K562 (cell line): ENCODE data around the gene SLC23A2.

Experiments used
- ATF2 ChIP-seq: sonication (generic); formaldehyde crosslinking; IDR thresholded peaks from 2 replicates; pipeline ENCODE4 v1.8.1; 2022; ENCODE audit warnings: missing genetic modification reagents
- CTCF ChIP-seq, 3 experiments: IDR thresholded peaks in 2 of 3; conservative IDR thresholded peaks in 1 of 3; 2 replicates each; pipeline ENCODE4 v1.5.1; 2011 to 2012; ENCODE audit warnings: low read length in 3 of 3, mild to moderate bottlenecking in 3 of 3, control low read depth in 2 of 3, improper control_type of control experiment in 1 of 3, inconsistent platforms in 1 of 3, low read depth in 1 of 3, mixed read lengths in 1 of 3, moderate library complexity in 1 of 3; ENCODE audit not compliant: insufficient read depth in 2 of 3
- HDAC2 ChIP-seq: fragments of 450-650 bp; IDR thresholded peaks from 2 replicates; pipeline ENCODE4 v1.6.1; 2016; ENCODE audit warnings: mild to moderate bottlenecking
- KLF1 ChIP-seq: fragments of 450-650 bp; IDR thresholded peaks from 2 replicates; pipeline ENCODE4 v1.6.1; 2016; ENCODE audit warnings: missing genetic modification characterization, missing compliant biosample characterization
- MAFK ChIP-seq: IDR thresholded peaks from 2 replicates; pipeline ENCODE4 v1.6.1; 2011; ENCODE audit warnings: low read length, improper control_type of control experiment
- NR1H2 ChIP-seq: sonication (generic); formaldehyde crosslinking; IDR thresholded peaks from 2 replicates; pipeline ENCODE4 v1.4.0; 2020; ENCODE audit warnings: mild to moderate bottlenecking, missing genetic modification reagents
- SOX6 ChIP-seq: fragments of 450-650 bp; IDR thresholded peaks from 2 replicates; pipeline ENCODE4 v1.6.1; 2014; ENCODE audit warnings: mild to moderate bottlenecking
- ZKSCAN8 ChIP-seq: fragments of 200-800 bp; sonication (Bioruptor generic); IDR thresholded peaks from 2 replicates; pipeline ENCODE4 v1.6.1; 2016; ENCODE audit warnings: missing genetic modification characterization, missing compliant biosample characterization
- ZNF134 ChIP-seq: fragments of 250-450 bp; sonication (Bioruptor Pico); conservative IDR thresholded peaks from 2 replicates; pipeline ENCODE4 v1.4.0; 2020
- ZNF24 ChIP-seq: fragments of 450-650 bp; IDR thresholded peaks from 2 replicates; pipeline ENCODE4 v1.6.1; 2016

GRCh38 chr20:4997222-4997621 lies 4.1 kb downstream of the SLC23A2 start:
- no peak for TF ChIP-seq ATF2
- TF ChIP-seq ZNF24 = no peak
- no peak for TF ChIP-seq NR1H2 (CRISPR knock-in tag)
- TF ChIP-seq CTCF (IDR thresholded peaks at IDR 0.05 in 2 of 3, conservative IDR thresholded peaks at IDR 0.05 in 1 of 3; ENCODE audit: insufficient read depth in 2 of 3, low read depth in 1 of 3, low read length in 3 of 3) = no peak
- no peak for TF ChIP-seq ZKSCAN8 (CRISPR knock-in tag)
- TF ChIP-seq KLF1 (tag) = no peak
- no peak for TF ChIP-seq HDAC2
- no peak for TF ChIP-seq MAFK
- no peak for TF ChIP-seq ZNF134 (CRISPR knock-in tag)
- TF ChIP-seq SOX6 = no peak
